NCI-H146 treated with DMSO at 0.1 percent for 48 hours (cell line): ENCODE measurements around the gene LPGAT1.
"Not testable (repeated sequence)": the region's sequence is repeated elsewhere in the genome, so short reads cannot be mapped to it uniquely, and the experiment has no call there.

ENCODE experiments used
- DNase-seq: peaks from one replicate; lab custom pipeline; 2025; ENCODE audit not compliant: unreplicated experiment; lab: John Stamatoyannopoulos, UW

LPGAT1 gene

GRCh38 chr1:211830328-211831142, at the start of gene LPGAT1:
LPGAT1 (minus strand) TSS chr1:211830763; CDS start chr1:211829296, 1,467 bp downstream.
- peak; percentile 55 for DNase-seq

- DNase-seq: no peak
Observed at GRCh38 chr1:211879475-211879874, 48.9 kb upstream of the LPGAT1 start.

DNA sequence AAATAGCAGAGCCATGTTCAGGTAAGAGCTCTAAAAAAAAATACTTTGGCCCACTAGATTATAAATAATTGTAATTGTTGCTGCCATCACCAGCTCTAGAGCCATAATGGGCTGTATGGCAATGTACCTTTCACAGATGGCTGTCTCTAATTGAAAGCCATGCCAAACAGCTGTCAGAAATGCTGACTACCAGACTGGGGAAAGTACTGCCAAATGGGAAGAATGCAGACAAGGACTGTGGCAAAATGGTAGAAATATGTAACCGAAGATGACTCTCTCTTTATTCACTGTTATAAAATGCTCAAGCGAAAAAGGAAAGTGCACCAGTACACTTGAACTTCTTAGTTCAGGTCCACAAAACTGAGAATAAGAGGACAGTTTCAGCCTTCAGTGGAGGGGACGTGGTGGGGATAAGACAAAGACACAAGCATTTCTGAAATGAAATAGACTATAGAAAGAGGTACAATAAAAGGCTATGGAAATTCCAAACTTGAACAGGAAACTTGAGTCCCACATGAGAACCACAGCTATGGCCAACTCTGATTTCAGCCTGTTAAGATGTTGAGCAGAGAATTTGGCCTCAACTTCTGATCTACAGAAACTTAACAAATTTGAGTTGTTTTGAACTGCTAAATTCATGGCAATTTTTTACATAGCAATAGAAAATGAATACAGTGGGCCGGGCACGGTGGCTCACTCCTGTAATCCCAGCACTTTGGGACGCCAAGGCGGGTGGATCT, 46.5 kb upstream of the LPGAT1 start:
- no peak for DNase-seq

DNA sequence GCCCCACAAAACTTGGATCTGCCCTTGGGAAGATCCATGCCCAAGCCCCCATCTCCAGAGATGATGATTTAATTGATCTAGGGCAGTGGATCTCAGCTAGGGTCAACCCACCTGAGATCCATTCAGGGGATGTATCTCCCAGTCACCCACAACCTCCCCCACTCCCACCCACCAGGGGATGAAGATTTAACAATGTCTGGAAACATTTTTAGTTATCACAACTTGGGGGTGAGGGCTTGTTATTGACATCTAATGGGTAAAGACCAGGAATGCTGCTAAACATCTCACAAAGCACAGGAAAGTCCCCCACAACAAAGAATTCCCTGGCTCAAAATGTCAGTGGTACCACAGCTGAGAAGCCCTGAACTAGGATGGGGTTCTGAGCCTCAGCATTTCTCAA, 45.0 kb upstream of the LPGAT1 start:
- no peak for DNase-seq

DNA sequence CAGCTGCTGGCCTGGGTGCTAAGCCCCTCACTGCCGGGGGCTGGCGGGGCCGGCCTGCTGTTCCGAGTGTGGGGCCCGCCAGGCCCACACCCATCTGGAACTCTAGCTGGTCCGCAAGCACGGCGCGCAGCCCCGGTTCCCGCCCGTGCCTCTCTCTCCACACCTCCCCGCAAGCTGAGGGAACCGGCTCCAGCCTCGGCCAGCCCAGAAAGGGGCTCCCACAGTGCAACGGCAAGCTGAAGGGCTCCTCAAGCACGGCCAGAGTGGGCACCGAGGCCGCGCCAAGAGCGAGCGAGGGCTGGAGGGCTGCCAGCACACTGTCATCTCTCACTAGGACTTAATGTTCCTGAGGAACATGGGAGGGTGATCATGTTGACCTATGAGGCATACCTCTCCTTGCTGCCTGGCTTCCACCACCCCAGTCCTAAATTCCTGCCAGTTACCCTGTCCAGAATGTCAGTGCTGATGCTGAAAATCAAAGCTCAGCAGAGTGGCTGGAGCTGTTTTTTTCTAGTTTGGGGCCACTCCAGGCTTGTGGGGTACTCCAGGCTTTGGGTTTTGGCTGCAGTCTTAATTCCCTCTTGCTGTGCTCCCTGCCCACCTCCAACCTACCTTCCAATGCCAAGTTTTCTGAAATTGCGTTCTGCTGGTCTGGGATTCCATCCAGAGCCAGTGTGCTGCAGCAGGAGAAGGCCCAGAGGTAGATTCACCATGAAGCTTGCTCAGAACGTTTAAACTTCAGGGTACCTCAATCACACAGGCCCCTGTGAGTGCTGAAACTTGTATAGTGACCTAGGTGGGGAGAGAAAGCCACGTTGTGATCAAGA, 44.2 kb upstream of the LPGAT1 start:
- DNase-seq: no peak

DNA sequence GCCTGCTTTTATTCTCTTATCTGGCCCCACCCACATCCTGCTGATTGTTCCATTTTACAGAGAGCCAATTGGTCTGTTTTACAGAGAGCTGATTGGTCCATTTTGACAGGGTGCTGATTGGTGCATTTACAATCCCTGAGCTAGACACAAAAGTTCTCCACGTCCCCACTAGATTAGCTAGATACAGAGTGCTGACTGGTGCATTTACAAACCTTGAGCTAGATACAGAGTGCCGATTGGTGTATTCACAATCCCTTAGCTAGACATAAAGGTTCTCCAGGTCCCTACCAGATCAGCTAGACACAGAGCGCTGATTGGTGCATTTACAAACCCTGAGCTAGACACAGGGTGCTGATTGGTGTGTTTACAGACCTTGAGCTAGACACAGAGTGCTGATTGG, 43.2 kb upstream of the LPGAT1 start:
- not testable (repeated sequence) for DNase-seq

GRCh38 chr1:211870156-211870555, 39.6 kb upstream of the LPGAT1 start:
- DNase-seq: no peak

DNA sequence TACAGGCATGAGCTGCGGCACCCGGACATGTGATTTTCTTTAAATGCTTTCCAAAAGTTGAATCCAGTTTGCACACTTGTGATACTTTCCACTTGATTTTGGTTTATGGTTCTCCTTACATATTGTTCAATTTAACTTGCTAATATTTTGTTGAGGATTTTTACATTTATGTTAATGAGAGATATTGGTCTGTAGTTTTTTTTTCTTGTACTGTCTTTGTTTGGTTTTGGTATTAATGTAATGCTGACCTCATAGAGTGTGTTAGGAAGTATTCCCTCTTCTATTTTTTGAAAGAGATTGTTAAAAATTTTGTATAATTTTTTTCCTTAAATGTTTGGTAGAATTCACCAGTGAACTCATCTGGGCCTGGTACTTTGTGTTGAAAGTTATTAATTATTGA, 34.6 kb upstream of the LPGAT1 start:
- no peak for DNase-seq

GRCh38 chr1:211859405-211859804, 28.8 kb upstream of the LPGAT1 start:
- DNase-seq: no peak

GRCh38 chr1:211851174-211851573, 20.6 kb upstream of the LPGAT1 start:
- DNase-seq: no peak

DNA sequence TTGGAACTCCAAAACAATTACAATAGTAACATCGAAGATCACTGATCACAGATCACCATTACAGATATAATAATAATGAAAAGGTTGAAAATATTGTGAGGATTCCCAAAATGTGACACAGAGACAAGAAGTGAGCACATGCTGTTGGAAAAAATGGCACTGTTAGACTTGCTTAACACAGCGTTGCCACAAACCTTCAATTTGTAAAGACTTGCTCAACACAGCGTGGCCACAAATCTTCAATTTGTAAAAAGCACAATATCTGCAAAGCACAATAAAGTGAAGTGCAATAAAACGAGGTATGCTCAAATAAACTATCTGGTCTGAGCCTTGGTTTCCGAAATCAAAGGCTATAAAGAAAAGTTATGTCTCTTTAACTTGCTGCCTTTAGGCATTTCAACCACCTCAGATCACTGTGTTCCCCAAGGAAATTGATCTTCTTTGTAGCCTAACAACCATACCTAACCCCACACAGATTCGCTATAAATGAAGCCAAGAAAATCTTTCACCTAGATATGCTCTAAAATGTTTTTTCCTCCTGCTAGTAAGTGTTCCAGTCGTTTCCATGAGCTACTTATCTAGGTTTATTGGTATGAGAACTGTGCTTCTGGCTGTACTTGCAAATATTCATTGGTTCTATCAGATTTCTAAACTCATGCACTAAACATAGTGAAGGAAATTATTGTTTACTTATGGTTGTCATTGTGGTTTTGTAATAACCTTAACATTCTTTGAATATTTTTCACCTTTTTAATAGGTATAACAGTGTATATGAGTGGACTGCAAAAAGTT, 13.1 kb upstream of the LPGAT1 start:
- no peak for DNase-seq

DNA sequence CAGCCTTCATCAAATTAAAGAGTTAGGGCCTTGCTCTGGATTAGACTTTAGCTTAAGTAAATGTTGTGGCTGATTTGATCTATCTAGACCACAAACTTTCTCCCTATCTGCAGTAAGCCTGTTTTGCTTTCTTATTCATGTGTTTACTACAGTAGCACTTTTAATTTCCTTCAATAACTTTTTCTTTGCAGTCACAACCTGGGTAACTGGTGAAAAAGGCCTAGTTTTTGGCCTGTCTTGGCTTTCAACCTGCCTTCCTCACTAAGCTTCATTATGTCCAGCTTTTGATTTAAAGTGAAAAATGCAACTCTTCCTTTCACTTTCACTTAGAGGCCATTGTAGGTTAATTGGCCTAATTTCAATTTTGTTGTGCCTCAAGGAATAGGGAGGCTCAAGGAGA, 12.5 kb upstream of the LPGAT1 start:
- DNase-seq: no peak

DNA sequence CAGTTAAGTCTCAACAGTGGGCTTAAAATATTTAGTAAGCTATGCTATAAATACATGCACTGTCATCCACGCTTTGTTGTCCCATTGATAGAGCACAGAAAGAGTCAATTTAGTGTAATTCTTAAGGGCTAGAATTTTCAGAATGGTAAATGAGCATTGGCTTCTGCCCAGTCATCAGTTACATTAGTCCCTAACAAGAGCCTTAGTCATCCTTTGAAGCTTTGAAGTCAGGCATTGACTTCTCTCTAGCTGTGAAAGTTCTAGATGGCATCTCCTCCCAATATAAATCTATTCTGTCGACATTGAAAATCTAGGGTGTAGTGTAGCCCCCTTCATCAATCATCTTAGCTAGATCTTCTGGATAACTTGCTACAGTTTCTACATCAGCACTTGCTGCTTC, 12.0 kb upstream of the LPGAT1 start:
- no peak for DNase-seq

- no peak for DNase-seq
Observed at GRCh38 chr1:211839106-211839505, 8.5 kb upstream of the LPGAT1 start.

DNA sequence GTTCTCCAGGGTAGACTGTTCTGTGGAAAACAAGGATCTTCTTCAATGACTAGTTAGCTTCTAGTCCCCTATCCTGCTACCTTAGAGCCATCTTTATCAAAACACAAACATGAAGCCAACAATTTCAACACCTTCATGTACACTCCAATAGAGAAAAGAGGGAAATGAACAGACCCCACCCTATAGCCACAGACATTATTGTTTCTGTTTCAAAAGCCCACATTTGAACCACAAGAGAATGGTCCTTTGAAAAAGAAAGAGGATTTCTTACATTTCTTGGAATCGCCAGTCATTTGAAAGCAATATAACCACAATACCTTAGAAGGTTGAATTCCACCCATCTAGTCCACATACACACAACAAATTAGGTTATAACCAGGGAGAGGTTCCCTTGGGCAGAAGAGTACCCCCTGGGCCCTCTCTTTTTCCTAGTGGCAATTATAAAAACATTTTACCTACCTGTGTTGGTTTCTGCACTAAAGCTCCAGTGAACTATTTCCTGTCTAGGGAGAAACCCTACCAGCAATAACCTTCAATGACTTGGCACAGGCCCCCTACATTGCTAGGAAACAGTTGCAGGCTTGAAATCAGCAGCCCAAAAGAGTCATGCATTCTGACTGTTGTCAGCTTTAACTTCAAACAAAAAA, 2.7 kb upstream of the LPGAT1 start:
- no peak for DNase-seq

GRCh38 chr1:211832661-211833060, 2.1 kb upstream of the LPGAT1 start:
- no peak for DNase-seq

DNA sequence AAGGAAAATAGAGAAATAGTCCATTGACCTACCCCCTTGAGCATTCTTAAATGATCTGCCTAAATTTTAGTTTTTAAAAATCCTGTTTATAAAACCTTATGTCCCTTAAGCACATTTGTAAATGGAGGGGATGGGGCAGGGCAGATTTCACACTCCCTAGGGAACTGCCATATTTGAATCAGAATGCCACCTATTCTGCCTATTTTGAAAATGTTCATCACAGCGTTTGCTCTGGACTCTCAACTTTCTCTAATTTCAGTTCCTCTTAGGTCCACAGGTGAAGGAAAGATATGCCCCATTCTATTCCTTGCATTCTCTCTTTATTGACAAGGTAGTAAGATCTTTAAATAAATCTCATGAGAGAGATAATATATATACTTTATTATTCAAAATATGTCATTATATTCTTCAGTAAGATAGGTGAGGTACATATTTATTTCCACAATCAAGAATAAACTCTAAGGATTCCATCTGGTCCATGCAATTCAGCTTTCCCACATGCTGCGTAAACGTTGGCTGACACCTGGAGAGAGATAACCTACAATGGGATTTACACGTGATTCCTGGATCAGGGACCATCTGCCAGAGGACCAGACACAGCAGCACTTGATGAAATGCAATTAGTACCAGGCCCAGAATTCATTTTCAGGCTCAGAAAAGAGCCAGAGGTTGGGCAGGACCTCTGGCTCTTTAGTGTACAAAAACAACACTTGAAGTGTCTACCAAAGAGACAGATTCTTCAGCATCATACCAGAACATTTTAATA, 1.2 kb upstream of the LPGAT1 start:
- DNase-seq: peak; percentile 92

- DNase-seq: peak; percentile 23
Observed at GRCh38 chr1:211830055-211830327, 572 bp downstream of the LPGAT1 start.

- DNase-seq: peak; percentile 23
Observed at GRCh38 chr1:211829343-211830054, 1.1 kb downstream of the LPGAT1 start.
